Measurements from ENCODE around the gene KLK2.

The KLK2 gene

GRCh38 chr19:50843701-50844221, 29.5 kb upstream of the KLK2 start:
- Histone ChIP-seq H3K27me3 (no peaks in the 10 kb centered on the region), H3K4me3 (ENCODE audit: low read depth, low read length) (no peak overlapping the region), H3K36me3 (no peaks in the 10 kb centered on the region), H3K9me3 (no peaks in the 10 kb centered on the region), H3K4me1 (no peaks in the 10 kb centered on the region)
- DNase-seq, result no peak
- TF ChIP-seq, protein P1, sequence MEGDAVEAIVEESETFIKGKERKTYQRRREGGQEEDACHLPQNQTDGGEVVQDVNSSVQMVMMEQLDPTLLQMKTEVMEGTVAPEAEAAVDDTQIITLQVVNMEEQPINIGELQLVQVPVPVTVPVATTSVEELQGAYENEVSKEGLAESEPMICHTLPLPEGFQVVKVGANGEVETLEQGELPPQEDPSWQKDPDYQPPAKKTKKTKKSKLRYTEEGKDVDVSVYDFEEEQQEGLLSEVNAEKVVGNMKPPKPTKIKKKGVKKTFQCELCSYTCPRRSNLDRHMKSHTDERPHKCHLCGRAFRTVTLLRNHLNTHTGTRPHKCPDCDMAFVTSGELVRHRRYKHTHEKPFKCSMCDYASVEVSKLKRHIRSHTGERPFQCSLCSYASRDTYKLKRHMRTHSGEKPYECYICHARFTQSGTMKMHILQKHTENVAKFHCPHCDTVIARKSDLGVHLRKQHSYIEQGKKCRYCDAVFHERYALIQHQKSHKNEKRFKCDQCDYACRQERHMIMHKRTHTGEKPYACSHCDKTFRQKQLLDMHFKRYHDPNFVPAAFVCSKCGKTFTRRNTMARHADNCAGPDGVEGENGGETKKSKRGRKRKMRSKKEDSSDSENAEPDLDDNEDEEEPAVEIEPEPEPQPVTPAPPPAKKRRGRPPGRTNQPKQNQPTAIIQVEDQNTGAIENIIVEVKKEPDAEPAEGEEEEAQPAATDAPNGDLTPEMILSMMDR (IDR thresholded peaks at IDR 0.05; ENCODE audit: low read depth, low read length), result no peak

DNA sequence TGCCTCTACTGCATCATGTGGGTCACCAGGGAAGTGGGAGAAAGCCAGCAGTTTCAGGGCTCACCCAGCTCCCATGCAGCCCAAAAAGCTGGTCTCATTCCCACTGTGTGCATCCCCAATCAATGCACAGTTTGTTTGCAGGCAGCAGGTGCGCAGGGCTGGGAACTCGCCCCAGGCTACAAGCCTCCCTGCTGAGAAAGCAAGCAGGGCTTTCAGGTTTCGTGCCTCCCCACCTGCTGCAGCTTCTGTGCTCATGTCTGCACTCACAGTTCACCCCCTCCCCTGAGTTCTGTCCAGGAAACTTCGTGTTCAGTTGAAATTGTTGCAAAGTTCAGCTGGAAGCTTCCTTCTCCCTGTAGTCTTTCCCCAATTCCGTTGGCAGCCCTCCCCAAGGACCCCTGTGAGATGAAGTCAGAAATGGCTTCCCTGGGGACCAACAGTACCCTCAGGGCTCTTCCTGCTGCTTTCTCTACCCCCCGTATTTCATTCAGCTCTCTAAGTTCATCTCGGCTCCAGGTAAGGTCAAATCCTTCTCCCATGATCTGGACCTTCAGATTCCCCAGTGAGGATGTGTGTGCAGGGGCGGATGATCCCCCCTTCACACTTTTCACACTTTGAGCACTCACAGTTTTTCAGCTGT, 28.8 kb upstream of the KLK2 start:
- H3K4me1 ChIP-seq, result no peaks in the 10 kb centered on the region
- no peaks in the 10 kb centered on the region for H3K36me3 ChIP-seq
- TF ChIP-seq, protein P1 (IDR thresholded peaks at IDR 0.05; ENCODE audit: low read depth, low read length), result no peak
- no peak for DNase-seq
- H3K27me3 ChIP-seq, result no peaks in the 10 kb centered on the region
- H3K9me3 ChIP-seq, result no peaks in the 10 kb centered on the region
- H3K4me3 ChIP-seq (ENCODE audit: low read depth, low read length), result no peak overlapping the region

- Histone ChIP-seq H3K27me3 (no peaks in the 10 kb centered on the region), H3K36me3 (no peaks in the 10 kb centered on the region)
Observed at GRCh38 chr19:50850738-50851137, 22.5 kb upstream of the KLK2 start.

DNA sequence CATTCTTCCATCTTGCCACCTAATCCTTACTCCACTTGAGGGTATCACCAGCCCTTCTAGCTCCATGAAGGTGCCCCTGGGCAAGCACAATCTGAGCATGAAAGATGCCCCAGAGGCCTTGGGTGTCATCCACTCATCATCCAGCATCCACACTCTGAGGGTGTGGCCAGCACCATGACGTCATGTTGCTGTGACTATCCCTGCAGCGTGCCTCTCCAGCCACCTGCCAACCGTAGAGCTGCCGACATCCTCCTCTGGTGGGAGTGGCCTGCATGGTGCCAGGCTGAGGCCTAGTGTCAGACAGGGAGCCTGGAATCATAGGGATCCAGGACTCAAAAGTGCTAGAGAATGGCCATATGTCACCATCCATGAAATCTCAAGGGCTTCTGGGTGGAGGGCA, 21.6 kb upstream of the KLK2 start:
- no peak overlapping the region for H3K4me3 ChIP-seq (ENCODE audit: low read depth, low read length)
- no peaks in the 10 kb centered on the region for H3K9me3 ChIP-seq
- no peaks in the 10 kb centered on the region for H3K27me3 ChIP-seq
- H3K4me1 ChIP-seq, result peaks cover 5% of the 10 kb centered on the region; the same call in 1 of the 2 replicates
- TF ChIP-seq, protein P1 (IDR thresholded peaks at IDR 0.05; ENCODE audit: low read depth, low read length), result no peak
- H3K36me3 ChIP-seq, result no peaks in the 10 kb centered on the region
- no peak for DNase-seq

More at GRCh38 chr19:50850738-50851137, 22.5 kb upstream of the KLK2 start:
- DNase-seq, result no peak
- Histone ChIP-seq H3K4me3 (ENCODE audit: low read depth, low read length) (no peak overlapping the region), H3K4me1 (peaks cover 5% of the 10 kb centered on the region; the same call in 1 of the 2 replicates), H3K9me3 (no peaks in the 10 kb centered on the region)
- TF ChIP-seq, protein P1 (IDR thresholded peaks at IDR 0.05; ENCODE audit: low read depth, low read length), result no peak

GRCh38 chr19:50854636-50855410, 18.4 kb upstream of the KLK2 start, which contains the start of gene KLK3:
TSS of gene KLK3 (plus strand) at chr19:50854915. CDS start at chr19:50854956, 41 bp downstream.
- DNase-seq, result no peak
- Histone ChIP-seq H3K9me3 (no peaks in the 10 kb centered on the region), H3K27me3 (no peaks in the 10 kb centered on the region), H3K4me3 (ENCODE audit: low read depth, low read length) (no peak within 1 kb of the TSS), H3K36me3 (no peaks in the 10 kb centered on the region), H3K4me1 (peaks cover 5% of the 10 kb centered on the region; the same call in 1 of the 2 replicates)
- TF ChIP-seq, protein P1 (IDR thresholded peaks at IDR 0.05; ENCODE audit: low read depth, low read length), result no peak

Data from BE2C (cell line).